ENCODE results near the gene TCP11L1. TPM values are rescaled to one million over a fixed set of nuclear protein-coding genes. Genes with fewer than 3 reads are reported as not detected.
"Not testable (repeated sequence)": the region's sequence is repeated elsewhere in the genome, so short reads cannot be mapped to it uniquely, and the experiment has no call there.

TCP11L1 gene
- total and polyA plus RNA-seq, 12 donors, result 3.0 to 35.2 (median 13.3) TPM

DNA sequence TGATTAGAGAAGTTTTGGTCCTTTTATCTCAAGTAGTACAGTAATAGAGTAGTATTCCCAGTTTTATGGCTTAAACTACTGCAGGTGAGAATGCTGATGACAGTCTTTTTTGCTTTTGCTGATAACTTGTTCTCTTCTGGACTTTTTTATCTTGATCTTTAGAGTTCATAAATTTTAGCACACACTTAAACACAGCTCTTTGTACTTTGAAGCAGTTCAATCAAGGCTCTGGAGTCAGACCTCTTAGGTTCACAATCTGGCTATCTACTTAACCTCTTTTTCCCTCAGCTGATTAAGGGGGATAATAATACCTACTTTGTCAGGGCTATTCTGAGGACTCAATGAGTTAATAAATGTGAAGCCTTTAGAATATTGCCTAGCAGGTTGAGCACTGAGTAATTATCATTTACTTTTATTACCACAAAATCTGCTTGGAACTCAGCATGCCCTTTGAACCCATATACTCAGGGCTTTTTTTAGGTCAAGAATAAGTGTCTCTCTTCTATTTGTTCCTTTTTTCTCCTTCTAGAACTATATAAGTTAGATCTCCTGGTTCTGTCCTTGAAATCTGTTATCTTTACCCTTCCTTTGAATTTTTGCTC is 70.0 kb downstream of the TCP11L1 start:
- H3K36me3 ChIP-seq (replicated peaks in 1 of 2), result no peaks in the 10 kb centered on the region
- H3K9me3 ChIP-seq (replicated peaks in 1 of 3), result no peaks in the 10 kb centered on the region
- H3K27me3 ChIP-seq, result no peaks in the 10 kb centered on the region
- no peak overlapping the region for H3K27ac ChIP-seq
- H3K4me1 ChIP-seq (replicated peaks in 1 of 2), result no peaks in the 10 kb centered on the region
- no peak for DNase-seq
- intact Hi-C loops (cut with DNase I), result no loop called here
- no peak overlapping the region for H3K4me3 ChIP-seq
- TF ChIP-seq POLR2A (IDR thresholded peaks at IDR 0.05), result no peak
- TF ChIP-seq, protein P1, sequence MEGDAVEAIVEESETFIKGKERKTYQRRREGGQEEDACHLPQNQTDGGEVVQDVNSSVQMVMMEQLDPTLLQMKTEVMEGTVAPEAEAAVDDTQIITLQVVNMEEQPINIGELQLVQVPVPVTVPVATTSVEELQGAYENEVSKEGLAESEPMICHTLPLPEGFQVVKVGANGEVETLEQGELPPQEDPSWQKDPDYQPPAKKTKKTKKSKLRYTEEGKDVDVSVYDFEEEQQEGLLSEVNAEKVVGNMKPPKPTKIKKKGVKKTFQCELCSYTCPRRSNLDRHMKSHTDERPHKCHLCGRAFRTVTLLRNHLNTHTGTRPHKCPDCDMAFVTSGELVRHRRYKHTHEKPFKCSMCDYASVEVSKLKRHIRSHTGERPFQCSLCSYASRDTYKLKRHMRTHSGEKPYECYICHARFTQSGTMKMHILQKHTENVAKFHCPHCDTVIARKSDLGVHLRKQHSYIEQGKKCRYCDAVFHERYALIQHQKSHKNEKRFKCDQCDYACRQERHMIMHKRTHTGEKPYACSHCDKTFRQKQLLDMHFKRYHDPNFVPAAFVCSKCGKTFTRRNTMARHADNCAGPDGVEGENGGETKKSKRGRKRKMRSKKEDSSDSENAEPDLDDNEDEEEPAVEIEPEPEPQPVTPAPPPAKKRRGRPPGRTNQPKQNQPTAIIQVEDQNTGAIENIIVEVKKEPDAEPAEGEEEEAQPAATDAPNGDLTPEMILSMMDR (IDR thresholded peaks at IDR 0.05), result no peak

DNA sequence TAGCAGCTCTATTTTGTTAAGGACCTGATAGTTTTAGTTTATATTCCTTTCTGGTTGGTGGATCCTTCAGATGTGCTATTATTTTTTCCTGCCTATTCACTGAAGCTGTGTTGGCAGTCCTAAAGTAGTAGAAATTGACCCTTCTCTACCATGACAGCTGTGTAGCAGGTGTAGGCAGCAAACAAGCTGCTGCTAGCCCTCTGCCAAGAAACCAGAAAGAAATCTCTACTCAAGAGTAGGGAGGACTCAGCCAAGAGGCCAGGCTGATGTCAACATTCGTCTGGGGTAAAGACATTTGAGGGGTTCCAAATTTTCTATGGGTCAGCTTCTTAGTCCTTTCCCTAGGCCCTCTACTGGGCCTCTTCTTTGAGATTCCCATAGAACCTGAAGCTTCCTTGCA is 70.7 kb downstream of the TCP11L1 start:
- WGBS, 4 donors, result 50 to 80% (median 74%) methylated on average over 1 of the region's 1 CpG
- H3K36me3 ChIP-seq (replicated peaks in 1 of 2), result no peaks in the 10 kb centered on the region
- no peak for DNase-seq
- no peak overlapping the region for H3K27ac ChIP-seq
- H3K9me3 ChIP-seq (replicated peaks in 1 of 3), result no peaks in the 10 kb centered on the region
- H3K4me1 ChIP-seq (replicated peaks in 1 of 2), result no peaks in the 10 kb centered on the region
- TF ChIP-seq POLR2A (IDR thresholded peaks at IDR 0.05), result no peak
- TF ChIP-seq, protein P1 (IDR thresholded peaks at IDR 0.05), result no peak
- no peaks in the 10 kb centered on the region for H3K27me3 ChIP-seq
- no peak overlapping the region for H3K4me3 ChIP-seq
- intact Hi-C loops (cut with DNase I), result no loop called here

DNA sequence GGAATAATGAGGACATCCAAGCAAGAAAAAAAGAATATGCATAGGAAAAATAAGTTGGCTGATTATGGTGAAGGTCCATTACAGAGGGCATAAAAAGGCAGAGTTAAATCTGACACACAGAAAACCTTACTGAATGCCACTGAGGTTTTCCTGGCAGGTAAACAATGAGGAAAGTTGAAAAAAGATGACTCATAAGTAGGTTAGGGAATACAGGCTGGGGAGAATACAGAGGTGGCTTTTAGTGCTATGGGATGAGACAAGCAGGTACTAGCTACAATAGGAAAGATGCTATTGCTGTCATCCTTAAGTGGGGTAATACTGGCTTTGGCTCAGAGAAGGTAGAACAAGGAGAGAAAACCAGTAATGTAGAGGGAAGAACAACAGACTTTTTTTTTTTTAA is 77.2 kb downstream of the TCP11L1 start:
- TF ChIP-seq POLR2A (IDR thresholded peaks at IDR 0.05), result no peak
- TF ChIP-seq, protein P1 (IDR thresholded peaks at IDR 0.05), result no peak
- H3K27me3 ChIP-seq, result no peaks in the 10 kb centered on the region
- DNase-seq, result no peak
- no peaks in the 10 kb centered on the region for H3K4me1 ChIP-seq (replicated peaks in 1 of 2)
- intact Hi-C loops (cut with DNase I), result no loop called here
- no peak overlapping the region for H3K4me3 ChIP-seq
- H3K9me3 ChIP-seq (replicated peaks in 1 of 3), result peaks cover 0 to 5% (median 0%) of the 10 kb centered on the region in 3 donors
- H3K27ac ChIP-seq, result no peak overlapping the region
- no peaks in the 10 kb centered on the region for H3K36me3 ChIP-seq (replicated peaks in 1 of 2)

DNA sequence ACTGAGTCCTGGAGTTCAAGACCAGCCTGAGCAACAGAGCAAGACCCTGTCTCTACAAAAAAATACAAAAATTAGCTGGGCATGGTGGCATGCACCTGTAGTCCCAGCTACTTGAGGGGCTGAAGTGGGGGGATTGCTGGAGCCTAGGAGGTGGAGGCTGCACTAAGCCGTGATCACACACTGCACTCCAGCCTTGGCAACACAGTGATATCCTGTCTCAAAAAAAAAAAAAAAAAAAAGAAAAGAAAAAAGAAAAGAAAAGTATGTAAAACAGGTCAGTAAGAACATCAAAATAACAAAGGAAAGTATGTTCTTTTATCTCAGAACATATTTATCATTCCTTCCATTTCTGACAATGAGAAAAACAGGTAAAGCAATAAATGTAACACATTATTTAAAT is 83.3 kb downstream of the TCP11L1 start:
- intact Hi-C loops (cut with DNase I); H3K36me3 ChIP-seq (replicated peaks in 1 of 2); H3K27me3 ChIP-seq; H3K9me3 ChIP-seq (replicated peaks in 1 of 3); H3K4me3 ChIP-seq; H3K4me1 ChIP-seq (replicated peaks in 1 of 2); H3K27ac ChIP-seq; DNase-seq: not testable (repeated sequence)
- 96 to 100% (median 99%) methylated on average over 1 of the region's 1 CpG for WGBS, 4 donors

Small RNA genes lying within 50 kb of the gene (small RNA-seq; reads per million reads assigned to genes)
- gene RF00019, result 0 reads per million in 2 donors

Other genes starting within 250 kb of the TCP11L1 start
- 1 to 10 TPM in 1 of 9 donors, under 1 TPM in 5, not detected in 3; 0.07 to 1.6 (median 0.26) TPM for gene CCDC73, start 244.9 kb upstream of the TCP11L1 start, total RNA-seq
- under 1 TPM in 2 of 3 donors, not detected in 1; 0.16 to 0.27 TPM for gene CCDC73, start 244.9 kb upstream of the TCP11L1 start, polyA plus RNA-seq
- gene PRRG4, start 209.6 kb upstream of the TCP11L1 start, total RNA-seq, result 1 to 10 TPM in 7 of 9 donors, under 1 TPM in 2; 0.11 to 3.5 (median 1.6) TPM
- 1 to 10 TPM in 2 of 3 donors, under 1 TPM in 1; 0.97 to 1.3 (median 1.1) TPM for gene PRRG4, start 209.6 kb upstream of the TCP11L1 start, polyA plus RNA-seq
- 10 to 100 TPM; 15.8 to 27.2 (median 20.2) TPM for gene QSER1, start 146.8 kb upstream of the TCP11L1 start, total RNA-seq
- 10 to 100 TPM in 1 of 3 donors, 1 to 10 TPM in 2; 2.4 to 11.1 (median 4.7) TPM for gene QSER1, start 146.8 kb upstream of the TCP11L1 start, polyA plus RNA-seq
- 1 to 10 TPM in 3 of 9 donors, under 1 TPM in 5, not detected in 1; 0.32 to 3.6 (median 0.75) TPM for gene DEPDC7, start 23.7 kb upstream of the TCP11L1 start, total RNA-seq
- 1 to 10 TPM in 1 of 3 donors, under 1 TPM in 2; 0.38 to 1.1 (median 0.67) TPM for gene DEPDC7, start 23.7 kb upstream of the TCP11L1 start, polyA plus RNA-seq
- gene CSTF3, start 121.9 kb downstream of the TCP11L1 start, total RNA-seq, result 10 to 100 TPM in 6 of 9 donors, 1 to 10 TPM in 3; 6.9 to 25.9 (median 17.6) TPM
- gene CSTF3, start 121.9 kb downstream of the TCP11L1 start, polyA plus RNA-seq, result 10 to 100 TPM; 40.6 to 59.7 (median 40.8) TPM
- gene HIPK3, start 217.8 kb downstream of the TCP11L1 start, total RNA-seq, result 100 to 1,000 TPM in 3 of 9 donors, 10 to 100 TPM in 6; 62.0 to 154 (median 90.6) TPM
- 10 to 100 TPM; 14.2 to 33.9 (median 14.5) TPM for gene HIPK3, start 217.8 kb downstream of the TCP11L1 start, polyA plus RNA-seq